Globus pallidus (tissue), 1 donor: Measurements from ENCODE around the gene KRT79.
"Not testable (repeated sequence)": the region's sequence is repeated elsewhere in the genome, so short reads cannot be mapped to it uniquely, and the experiment has no call there.

ENCODE experiments used
- DNase-seq: peaks from one replicate; pipeline ENCODE4 v3.0.0-alpha.2; 2015; ENCODE audit warnings: low spot score

The KRT79 gene

GRCh38 chr12:52805000-52805399 is 29.1 kb downstream of the KRT79 start:
- DNase-seq: no peak

DNA sequence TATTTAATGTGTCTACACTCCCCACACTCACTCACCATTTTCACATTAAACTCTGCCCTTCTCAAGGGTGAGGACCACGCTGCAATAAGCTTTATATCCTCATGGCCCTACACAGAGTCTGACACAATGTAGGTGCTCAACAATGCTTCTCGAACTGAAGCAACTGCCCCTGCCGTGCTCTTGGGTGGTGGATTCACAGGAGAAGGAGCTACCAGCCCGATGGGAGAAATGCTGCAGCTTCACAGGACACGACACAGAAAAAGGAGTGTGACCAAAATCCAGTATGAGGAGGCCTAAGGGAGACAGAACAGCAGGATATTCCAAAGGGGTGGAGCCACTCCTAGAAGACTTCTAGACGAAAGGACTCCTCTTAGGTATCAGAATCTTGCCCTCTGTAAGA is 31.7 kb downstream of the KRT79 start:
- DNase-seq: no peak

GRCh38 chr12:52801773-52802172 is 32.3 kb downstream of the KRT79 start:
- DNase-seq: no peak

- DNase-seq: no peak
Measured at GRCh38 chr12:52800259-52800917, 33.7 kb downstream of the KRT79 start.

DNA sequence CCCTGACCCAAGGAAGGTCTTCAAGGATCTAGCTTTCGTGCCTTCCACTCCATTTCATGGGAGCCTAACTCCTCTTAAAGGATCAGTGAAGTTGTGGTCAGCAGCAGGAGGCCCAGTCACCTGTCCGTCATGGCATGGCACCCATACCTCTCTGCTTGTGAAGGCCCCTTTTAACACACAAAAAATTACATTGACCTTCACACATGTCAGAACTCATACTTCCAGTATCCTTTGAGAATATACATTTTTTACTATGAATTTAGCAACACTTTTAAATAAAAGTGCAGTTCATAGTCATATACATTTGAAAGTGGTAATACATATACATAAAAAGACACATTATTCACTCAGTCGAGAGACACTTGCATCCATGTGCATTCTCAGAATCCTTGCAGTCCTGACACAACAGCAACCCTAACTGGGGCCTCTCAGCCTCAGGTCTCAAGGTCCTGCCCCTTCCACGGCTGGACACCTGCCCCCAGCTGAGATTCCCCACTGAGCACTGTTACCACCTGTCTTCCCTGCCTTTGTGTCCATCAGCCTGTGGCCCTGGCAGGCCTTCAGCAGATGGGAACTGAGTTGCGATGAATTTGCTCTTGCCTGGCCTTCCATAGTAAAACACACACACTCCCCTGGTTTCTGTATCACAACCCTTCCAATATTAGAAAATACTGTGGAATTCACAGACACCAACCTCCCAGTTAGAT is 34.5 kb downstream of the KRT79 start:
- DNase-seq: no peak

DNA sequence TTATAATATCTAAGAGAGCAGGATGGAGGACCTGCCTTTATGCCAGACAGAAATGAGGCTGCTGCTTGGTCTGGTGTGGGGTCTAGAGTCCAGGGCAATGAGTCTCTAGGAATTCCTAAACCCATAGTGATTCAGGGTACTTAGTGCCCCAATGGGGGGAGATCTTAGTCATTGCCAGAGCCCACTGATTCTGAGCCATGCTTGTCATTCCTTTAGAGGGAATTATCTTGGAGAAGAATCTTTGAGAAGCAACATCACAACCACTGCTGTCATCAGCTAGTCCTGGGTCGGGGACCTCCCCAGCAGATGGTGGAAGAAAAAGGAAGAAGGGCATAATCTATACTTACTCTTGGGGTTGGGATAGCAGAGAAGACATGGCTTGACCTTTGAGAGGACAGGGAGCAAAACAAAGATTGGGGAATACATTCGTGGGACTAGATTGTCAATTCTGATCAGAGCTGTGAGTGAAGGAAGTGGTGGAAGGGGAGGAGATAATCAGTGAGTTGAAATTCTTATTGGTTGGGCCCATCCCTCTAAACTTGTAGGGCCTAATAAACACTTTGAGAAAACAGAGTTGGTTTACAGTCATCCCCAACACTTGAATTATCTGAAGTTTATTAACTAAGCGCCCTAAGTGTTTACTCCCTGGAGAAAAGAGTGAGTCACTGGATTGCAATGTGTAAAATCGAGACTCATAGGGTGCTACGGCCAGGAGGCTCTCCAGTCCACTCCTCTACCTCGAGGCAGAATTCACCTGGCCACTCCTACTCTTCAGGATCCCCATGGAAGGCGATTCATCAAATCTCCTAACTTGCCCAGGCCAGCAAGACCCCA is 35.2 kb downstream of the KRT79 start:
- no peak for DNase-seq

DNA sequence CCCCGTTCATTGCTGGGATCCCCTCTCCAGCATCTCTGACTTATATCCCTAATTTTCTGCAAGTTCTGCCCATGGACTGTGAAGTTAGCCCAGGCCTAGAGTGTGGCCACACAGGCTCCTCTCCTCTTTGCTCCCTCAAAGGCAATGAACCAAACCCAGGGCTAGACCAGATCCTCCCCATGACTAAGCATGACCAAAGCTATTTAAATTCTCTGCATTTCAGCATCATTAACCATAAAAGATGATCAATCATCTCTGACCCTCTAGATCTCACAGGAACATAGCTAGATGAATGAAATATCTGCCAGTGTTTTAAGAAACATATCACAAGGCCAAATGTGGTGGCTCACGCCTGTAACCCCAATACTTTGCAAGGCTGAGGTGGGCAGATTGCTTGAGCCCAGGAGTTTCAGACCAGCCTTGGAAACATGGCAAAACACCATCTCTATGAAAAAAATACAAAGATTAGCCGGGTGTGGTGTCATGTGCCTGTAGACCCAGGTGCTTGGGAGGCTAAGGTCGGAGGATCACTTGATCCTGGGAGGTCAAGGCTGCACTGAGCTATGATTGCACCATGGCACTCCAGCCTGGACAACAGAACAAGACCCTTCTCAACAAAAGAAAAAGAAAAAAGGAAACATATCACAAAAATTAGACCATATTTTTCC is 36.0 kb downstream of the KRT79 start:
- no peak for DNase-seq

DNA sequence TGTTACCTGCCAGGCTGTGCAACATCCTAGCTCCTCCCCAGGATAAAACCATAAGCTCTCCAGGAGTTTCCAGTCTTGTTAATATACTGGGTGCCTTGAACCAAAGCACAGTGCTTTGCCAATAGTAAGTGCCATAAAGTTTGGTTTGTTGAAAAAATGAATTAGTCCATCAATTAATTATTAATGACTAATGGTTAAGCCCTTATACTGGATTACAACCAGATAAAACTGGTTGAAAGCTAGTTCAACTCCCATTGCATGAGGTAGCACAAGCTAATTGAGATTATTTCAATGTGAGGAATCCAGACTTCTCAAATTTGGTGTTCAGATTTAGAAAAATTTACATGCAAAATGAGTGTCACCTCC is 36.6 kb downstream of the KRT79 start:
- DNase-seq: no peak

- no peak for DNase-seq
Measured at GRCh38 chr12:52796839-52797528, 37.1 kb downstream of the KRT79 start.

- DNase-seq: no peak
Measured at GRCh38 chr12:52796429-52796794, 37.7 kb downstream of the KRT79 start.

DNA sequence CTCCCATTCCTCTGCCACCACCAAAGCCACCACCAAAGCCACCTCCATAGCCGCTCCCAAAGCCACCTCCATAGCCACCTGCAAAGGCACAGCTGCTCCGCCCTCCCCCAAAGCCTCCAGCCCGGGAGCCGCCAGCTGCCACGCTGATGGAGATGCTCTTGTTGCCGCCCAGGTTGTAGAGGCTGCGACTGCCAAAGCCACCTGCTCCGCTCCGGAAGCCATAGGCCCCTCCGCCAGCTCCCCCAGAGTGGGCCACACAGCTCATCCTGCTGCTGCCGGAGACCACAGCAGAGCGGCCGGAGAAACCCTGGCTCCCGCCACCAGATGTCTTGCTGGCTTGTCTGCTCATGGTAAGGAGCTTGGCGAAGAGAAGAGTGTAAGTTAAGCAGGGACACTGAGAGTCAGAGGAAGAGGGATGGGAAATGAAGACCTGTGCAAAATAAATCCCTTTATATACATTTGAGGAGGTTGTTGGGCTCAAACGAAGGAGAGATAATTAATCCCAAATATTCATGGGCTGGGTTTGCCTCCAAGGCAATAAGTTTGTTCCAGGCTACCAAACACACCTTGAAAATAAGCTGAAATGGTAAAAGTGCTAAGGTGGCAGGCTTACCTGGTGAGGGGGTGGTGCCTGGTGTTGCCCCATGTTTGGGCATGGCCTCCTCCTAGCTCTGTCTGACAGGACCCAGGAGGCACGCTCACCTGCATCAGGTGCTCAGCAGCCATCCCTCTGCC is 38.2 kb downstream of the KRT79 start, which contains the start of gene KRT3:
KRT3 (minus strand) TSS at position 424 of the 735 bp plus-strand sequence; CDS start at position 349, 75 bp downstream.
- no peak for DNase-seq

DNA sequence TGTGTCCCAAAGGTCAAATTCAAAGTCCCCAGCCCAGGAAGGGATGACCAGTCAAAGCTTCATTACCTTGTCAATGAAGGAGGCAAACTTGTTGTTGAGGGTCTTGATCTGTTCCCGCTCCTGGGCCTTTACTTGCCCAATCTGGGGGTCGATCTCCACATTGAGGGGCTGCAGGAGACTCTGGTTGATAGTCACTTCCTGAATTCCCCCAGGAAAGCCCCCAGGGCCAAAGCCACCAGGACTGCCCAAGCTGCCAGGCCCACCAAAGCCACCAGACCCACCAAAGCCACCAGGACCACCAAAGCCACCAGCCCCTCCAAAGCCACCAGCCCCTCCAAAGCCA is 38.8 kb downstream of the KRT79 start:
- not testable (repeated sequence) for DNase-seq

DNA sequence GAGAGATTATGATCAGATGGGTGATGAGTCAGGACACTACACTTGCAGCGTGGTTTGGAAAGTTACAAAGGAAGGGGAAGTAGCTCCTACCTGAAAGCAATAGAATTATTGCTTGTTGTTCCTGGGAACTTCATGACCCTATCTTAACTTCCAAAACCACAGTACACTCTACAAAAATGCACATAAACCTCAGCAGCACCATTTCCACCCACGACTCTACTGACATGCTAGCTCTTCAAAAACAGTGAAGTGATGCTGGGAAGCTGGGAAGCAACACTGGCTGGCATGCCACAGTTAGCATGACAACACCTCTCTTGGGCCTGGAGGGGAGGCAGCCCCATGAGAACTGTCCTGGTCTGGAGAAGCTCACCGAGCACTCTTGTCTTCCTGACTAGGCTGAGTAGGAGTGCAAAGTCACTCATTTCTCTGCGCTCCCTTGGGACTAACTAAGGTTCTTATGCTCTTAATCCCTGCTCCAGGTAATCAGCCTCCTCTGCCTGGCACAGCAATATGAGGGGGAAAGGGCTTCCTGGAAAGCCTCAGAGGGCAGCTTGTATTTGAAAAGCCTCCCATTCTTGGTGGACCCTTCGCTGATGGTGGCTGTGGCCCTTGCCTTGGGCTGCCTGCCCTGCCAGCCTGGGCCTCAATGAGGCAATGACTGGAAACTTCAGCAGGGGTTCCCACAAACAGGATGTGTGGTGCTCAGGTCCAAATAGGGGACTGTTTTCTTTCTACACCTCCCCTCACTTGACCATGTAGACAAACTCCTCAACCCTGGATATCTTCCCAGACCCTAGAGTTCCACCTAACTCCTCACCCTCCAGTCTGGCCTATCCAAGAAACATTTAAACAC is 39.4 kb downstream of the KRT79 start:
- no peak for DNase-seq

DNA sequence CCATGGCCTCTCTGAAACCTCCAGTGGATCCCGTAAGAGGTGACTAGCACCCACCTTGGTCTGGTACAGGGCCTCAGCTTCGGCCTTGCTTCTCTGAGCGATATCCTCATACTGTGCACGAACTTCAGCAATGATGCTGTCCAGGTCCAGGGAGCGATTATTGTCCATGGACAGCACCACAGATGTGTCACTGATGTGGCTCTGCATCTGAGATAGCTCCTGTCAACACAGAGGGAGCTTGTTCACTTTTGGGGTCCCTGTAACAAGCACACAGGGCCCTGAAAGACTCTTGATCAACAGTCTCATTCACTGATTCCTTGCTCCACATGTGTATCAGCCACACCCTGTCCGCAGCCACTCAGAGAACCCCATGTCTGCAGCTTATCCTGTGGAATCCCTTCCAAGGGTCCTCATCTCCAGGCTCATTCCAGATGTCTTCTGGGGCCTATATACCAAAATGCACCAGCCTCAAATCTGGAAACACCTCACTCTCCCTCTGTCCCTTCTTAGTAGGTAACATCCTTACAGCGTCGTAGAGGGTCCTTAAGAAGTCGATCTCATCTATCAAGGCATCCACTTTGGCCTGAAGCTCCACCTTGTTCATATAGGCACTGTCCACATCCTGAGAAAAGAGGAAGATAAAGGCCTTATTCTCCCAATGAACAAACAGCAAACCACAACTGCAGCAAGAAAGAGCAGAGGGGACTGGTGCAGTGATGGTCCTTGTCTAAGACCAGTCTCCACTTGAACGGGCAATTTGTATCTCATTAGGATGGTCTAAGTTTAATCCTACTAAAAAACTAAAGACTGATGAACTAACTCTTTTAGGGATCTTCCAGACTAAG is 41.7 kb downstream of the KRT79 start:
- no peak for DNase-seq

DNA sequence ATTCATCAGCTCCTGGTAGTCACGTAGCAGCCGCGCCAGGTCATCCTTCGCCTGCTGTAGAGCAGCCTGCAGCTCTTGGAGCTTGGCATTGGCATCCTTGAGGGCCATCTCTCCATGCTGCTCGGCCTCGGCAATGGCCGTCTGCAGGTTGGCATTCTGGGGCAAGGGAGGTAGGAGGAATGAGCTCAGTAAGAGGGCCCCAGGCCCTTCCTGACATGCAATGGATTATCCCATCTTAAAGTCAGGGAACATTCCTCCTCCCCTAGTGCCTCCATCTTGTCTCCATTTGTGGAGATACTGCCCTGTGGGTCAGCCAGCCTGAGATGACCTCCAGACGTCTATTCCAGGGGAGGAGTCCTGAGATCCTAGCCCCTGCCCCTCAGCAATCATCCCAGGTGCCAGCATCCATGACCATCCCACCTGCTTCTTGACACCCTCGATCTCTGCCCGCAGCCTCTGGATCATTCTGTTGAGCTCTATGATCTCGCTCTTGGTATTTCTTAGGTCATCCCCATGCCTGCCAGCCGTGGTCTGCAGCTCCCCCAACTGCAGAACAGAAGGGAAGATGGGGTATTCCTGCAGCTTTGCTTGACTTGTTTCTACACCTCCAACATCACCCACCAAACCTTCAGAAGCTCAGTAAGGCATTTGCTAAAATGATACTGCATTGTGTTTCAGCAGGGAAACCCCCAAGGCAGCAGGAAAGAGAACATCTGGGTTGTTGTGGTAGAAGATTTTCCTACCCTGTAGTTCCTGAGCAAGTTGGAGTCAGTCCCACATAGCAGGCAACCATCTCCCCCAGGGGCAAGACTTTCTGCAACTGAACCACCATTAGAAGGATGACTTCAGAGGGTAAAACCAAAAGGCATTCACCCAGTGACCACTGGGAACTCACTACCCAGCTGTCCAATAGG is 42.6 kb downstream of the KRT79 start:
- no peak for DNase-seq

- DNase-seq: no peak
Measured at GRCh38 chr12:52790427-52791270, 43.5 kb downstream of the KRT79 start.
